ENCODE data around the gene ACAA1.

- TF ChIP-seq CTCF (IDR thresholded peaks at IDR 0.05) (no peak), POLR2A (IDR thresholded peaks at IDR 0.05) (no peak)
Measured at GRCh38 chr3:38153221-38153620, 16.3 kb upstream of the ACAA1 start.

Measured in right lobe of liver (tissue), 4 donors.